PC-9 (cell line): ENCODE data around the gene INSR.

ENCODE experiments used
- CTCF ChIP-seq: fragments of 200-600 bp; sonication (generic); conservative IDR thresholded peaks from 2 replicates; pipeline ENCODE4 v1.6.1; 2017; ENCODE audit warnings: mixed run types, antibody characterized with exemption, mild to moderate bottlenecking, moderate library complexity
- EZH2 ChIP-seq: fragments of 200-600 bp; sonication (generic); IDR thresholded peaks from 2 replicates; pipeline ENCODE4 v1.8.0; 2017; ENCODE audit warnings: antibody characterized with exemption, low read depth

- no peak for TF ChIP-seq CTCF
- no peak for TF ChIP-seq EZH2
These were observed 192.5 kb downstream of the INSR start for GRCh38 chr19:7101498-7102253.
